SK-N-SH (cell line): Measurements from ENCODE around the gene TNFRSF19.

Experiments
- EP300 ChIP-seq, 2 experiments: IDR thresholded peaks; 2 replicates each; pipeline versions ENCODE4 v1.4.0 to v1.6.1; 2012; ENCODE audit warnings: borderline replicate concordance in 1 of 2, low read depth in 1 of 2, low read length in 1 of 2
- EZH2phosphoT487 ChIP-seq: fragments of 200-600 bp; sonication (generic); IDR thresholded peaks from 2 replicates; pipeline ENCODE4 v1.6.1; 2017; ENCODE audit warnings: low read depth, mixed run types, mild to moderate bottlenecking, antibody characterized with exemption, moderate library complexity, borderline replicate concordance
- FOXM1 ChIP-seq: IDR thresholded peaks from 2 replicates; pipeline ENCODE4 v1.4.0; 2012; ENCODE audit warnings: low read depth, mild to moderate bottlenecking
- IRF3 ChIP-seq: fragments of 150-350 bp; IDR thresholded peaks from 2 replicates; pipeline ENCODE4 v1.6.1; 2016; ENCODE audit warnings: mild to moderate bottlenecking, low read depth, low read length
- MAX ChIP-seq: IDR thresholded peaks from 2 replicates; pipeline ENCODE4 v1.4.0; 2012; ENCODE audit warnings: low read depth
- NFIC ChIP-seq: IDR thresholded peaks from 2 replicates; pipeline ENCODE4 v1.4.0; 2012; ENCODE audit warnings: borderline replicate concordance
- RFX5 ChIP-seq: IDR thresholded peaks from 2 replicates; pipeline ENCODE4 v1.6.1; 2012; ENCODE audit warnings: mild to moderate bottlenecking, improper control_type of control experiment, low read length
- SIN3A ChIP-seq: IDR thresholded peaks from 2 replicates; pipeline ENCODE4 v1.6.1; 2012; ENCODE audit warnings: low read depth, mild to moderate bottlenecking, low read length, moderate library complexity, borderline replicate concordance
- TF ChIP-seq, protein P1 (sequence below): fragments of 200-600 bp; sonication (generic); IDR thresholded peaks from 2 replicates; pipeline ENCODE4 v1.6.1; 2017; ENCODE audit warnings: antibody characterized with exemption, mild to moderate bottlenecking, moderate library complexity

- TF ChIP-seq IRF3 (no peak), EP300 (IDR thresholded peaks at IDR 0.05; ENCODE audit: borderline replicate concordance in 1 of 2, low read depth in 1 of 2, low read length in 1 of 2) (no peak), FOXM1 (no peak), SIN3A (no peak), EZH2phosphoT487 (no peak), NFIC (no peak), MAX (no peak), RFX5 (no peak)
- TF ChIP-seq, protein P1, sequence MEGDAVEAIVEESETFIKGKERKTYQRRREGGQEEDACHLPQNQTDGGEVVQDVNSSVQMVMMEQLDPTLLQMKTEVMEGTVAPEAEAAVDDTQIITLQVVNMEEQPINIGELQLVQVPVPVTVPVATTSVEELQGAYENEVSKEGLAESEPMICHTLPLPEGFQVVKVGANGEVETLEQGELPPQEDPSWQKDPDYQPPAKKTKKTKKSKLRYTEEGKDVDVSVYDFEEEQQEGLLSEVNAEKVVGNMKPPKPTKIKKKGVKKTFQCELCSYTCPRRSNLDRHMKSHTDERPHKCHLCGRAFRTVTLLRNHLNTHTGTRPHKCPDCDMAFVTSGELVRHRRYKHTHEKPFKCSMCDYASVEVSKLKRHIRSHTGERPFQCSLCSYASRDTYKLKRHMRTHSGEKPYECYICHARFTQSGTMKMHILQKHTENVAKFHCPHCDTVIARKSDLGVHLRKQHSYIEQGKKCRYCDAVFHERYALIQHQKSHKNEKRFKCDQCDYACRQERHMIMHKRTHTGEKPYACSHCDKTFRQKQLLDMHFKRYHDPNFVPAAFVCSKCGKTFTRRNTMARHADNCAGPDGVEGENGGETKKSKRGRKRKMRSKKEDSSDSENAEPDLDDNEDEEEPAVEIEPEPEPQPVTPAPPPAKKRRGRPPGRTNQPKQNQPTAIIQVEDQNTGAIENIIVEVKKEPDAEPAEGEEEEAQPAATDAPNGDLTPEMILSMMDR = no peak
Observed at GRCh38 chr13:23670793-23671192, 100.6 kb downstream of the TNFRSF19 start.
